Thyroid gland (tissue), 4 donors: ENCODE measurements around the gene ASTL.

Experiments
- CTCF ChIP-seq, 6 experiments: fragments of 200-600 bp in 3 of 6; fragments of 450-650 bp in 3 of 6; sonication (generic) in 3 of 6; IDR thresholded peaks; one replicate each; pipeline ENCODE4 v1.5.1; 2016 to 2019; ENCODE audit warnings: antibody characterized with exemption in 6 of 6, mild to moderate bottlenecking in 2 of 6, inconsistent platforms in 1 of 6, moderate library complexity in 1 of 6
- POLR2A ChIP-seq, 2 donors: fragments of 450-650 bp; IDR thresholded peaks; one replicate each; pipeline ENCODE4 v1.6.1; 2017; ENCODE audit warnings: antibody characterized with exemption in 2 of 2, mild to moderate bottlenecking in 2 of 2, moderate library complexity in 1 of 2

- TF ChIP-seq CTCF (IDR thresholded peaks at IDR 0.05) (no peak), POLR2A (IDR thresholded peaks at IDR 0.05) (no peak)
These were observed 15.9 kb downstream of the ASTL start for GRCh38 chr2:96122391-96122790.
